H9 (cell line): ENCODE data around the gene TRNP1. TPM values are rescaled to one million over a fixed set of nuclear protein-coding genes. Genes with fewer than 3 reads are reported as not detected.
A peak's percentile ranks its signal among the peaks of the same experiment; 100 is the strongest.

Experiments used
- DNase-seq: peaks from one replicate; pipeline ENCODE4 v3.0.0-alpha.2; 2017
- H2AFZ ChIP-seq: one replicate; pipeline ENCODE4 v1.6.1; 2013; ENCODE audit warnings: mild to moderate bottlenecking, low read length, control low read depth, moderate library complexity
- H2AK5ac ChIP-seq: 2 replicates; pipeline ENCODE4 v1.6.1; 2013; ENCODE audit warnings: low read length, control low read depth, mixed read lengths; ENCODE audit not compliant: insufficient read length
- H2BK120ac ChIP-seq: one replicate; pipeline ENCODE4 v1.6.1; 2013; ENCODE audit warnings: low read depth, mild to moderate bottlenecking, low read length, control low read depth, inconsistent platforms; ENCODE audit not compliant: poor library complexity, severe bottlenecking
- H2BK12ac ChIP-seq: 2 replicates; pipeline ENCODE4 v1.6.1; 2013; ENCODE audit warnings: low read length, control low read depth, mixed read lengths, low read depth; ENCODE audit not compliant: insufficient read length
- H2BK15ac ChIP-seq: 2 replicates; pipeline ENCODE4 v1.6.1; 2013; ENCODE audit warnings: low read depth, low read length, control low read depth
- H2BK20ac ChIP-seq: one replicate; pipeline ENCODE4 v1.6.1; 2013; ENCODE audit warnings: low read depth, mild to moderate bottlenecking, low read length, control low read depth, inconsistent platforms; ENCODE audit not compliant: poor library complexity, severe bottlenecking
- H2BK5ac ChIP-seq: 2 replicates; pipeline ENCODE4 v1.6.1; 2013; ENCODE audit warnings: low read length, control low read depth, mixed read lengths; ENCODE audit not compliant: insufficient read length
- H3K14ac ChIP-seq: 2 replicates; pipeline ENCODE4 v1.6.1; 2013; ENCODE audit warnings: low read length, control low read depth; ENCODE audit not compliant: insufficient read depth
- H3K18ac ChIP-seq: 2 replicates; pipeline ENCODE4 v1.6.1; 2013; ENCODE audit warnings: low read depth, mild to moderate bottlenecking, mixed read lengths, low read length, control low read depth; ENCODE audit not compliant: insufficient read length
- H3K23ac ChIP-seq: 2 replicates; pipeline ENCODE4 v1.6.1; 2013; ENCODE audit warnings: low read length, control low read depth, mixed read lengths, low read depth; ENCODE audit not compliant: insufficient read length
- H3K23me2 ChIP-seq: 2 replicates; pipeline ENCODE4 v1.6.1; 2013; ENCODE audit warnings: low read depth, mild to moderate bottlenecking, mixed read lengths, low read length, control low read depth; ENCODE audit not compliant: insufficient read length, poor library complexity, severe bottlenecking
- H3K27ac ChIP-seq: 2 replicates; pipeline ENCODE4 v1.5.1; 2013; ENCODE audit warnings: low read length, control low read depth, mixed read lengths, low read depth; ENCODE audit not compliant: insufficient read length
- H3K27me3 ChIP-seq: 2 replicates; pipeline ENCODE4 v1.6.1; 2013; ENCODE audit warnings: low read length, control low read depth, inconsistent platforms; ENCODE audit not compliant: insufficient read depth
- H3K4ac ChIP-seq: 2 replicates; pipeline ENCODE4 v1.6.1; 2013; ENCODE audit warnings: low read depth, mild to moderate bottlenecking, control low read depth, inconsistent platforms, low read length, moderate library complexity
- H3K4me1 ChIP-seq: 2 replicates; pipeline ENCODE4 v1.6.1; 2013; ENCODE audit warnings: low read length, control low read depth, inconsistent platforms; ENCODE audit not compliant: insufficient read depth
- H3K4me2 ChIP-seq: 2 replicates; pipeline ENCODE4 v1.6.1; 2013; ENCODE audit warnings: low read length, control low read depth, mixed read lengths; ENCODE audit not compliant: insufficient read length, insufficient read depth
- H3K56ac ChIP-seq: 2 replicates; pipeline ENCODE4 v1.6.1; 2013; ENCODE audit warnings: low read depth, mild to moderate bottlenecking, mixed read lengths, low read length, control low read depth; ENCODE audit not compliant: insufficient read length
- H3K79me1 ChIP-seq: 2 replicates; pipeline ENCODE4 v1.6.1; 2013; ENCODE audit warnings: low read depth, mild to moderate bottlenecking, moderate library complexity, low read length, control low read depth, inconsistent platforms; ENCODE audit not compliant: insufficient read depth, poor library complexity, severe bottlenecking
- H3K79me2 ChIP-seq: 2 replicates; pipeline ENCODE4 v1.6.1; 2013; ENCODE audit warnings: low read length, control low read depth, inconsistent platforms; ENCODE audit not compliant: insufficient read depth
- H3K9ac ChIP-seq: 2 replicates; pipeline ENCODE4 v1.6.1; 2013; ENCODE audit warnings: low read length, control low read depth, mixed read lengths; ENCODE audit not compliant: insufficient read length; ENCODE audit errors: extremely low read depth
- H3K9me3 ChIP-seq: one replicate; pipeline ENCODE4 v1.6.1; 2013; ENCODE audit warnings: low read depth, low read length, inconsistent platforms; ENCODE audit not compliant: control insufficient read depth
- H3T11ph ChIP-seq: one replicate; pipeline ENCODE4 v1.6.1; 2013; ENCODE audit warnings: mild to moderate bottlenecking, low read length, control low read depth, inconsistent platforms
- H4K20me1 ChIP-seq: one replicate; pipeline ENCODE4 v1.6.1; 2013; ENCODE audit not compliant: control insufficient read depth, insufficient read length, insufficient read depth
- H4K5ac ChIP-seq: 2 replicates; pipeline ENCODE4 v1.6.1; 2013; ENCODE audit warnings: low read depth, mild to moderate bottlenecking, mixed read lengths, low read length, control low read depth; ENCODE audit not compliant: insufficient read length
- H4K8ac ChIP-seq: replicated peaks from 2 replicates; pipeline ENCODE4 v1.6.1; 2013; ENCODE audit warnings: low read length, control low read depth, mixed read lengths, low read depth; ENCODE audit not compliant: insufficient read length
- H4K91ac ChIP-seq: 2 replicates; pipeline ENCODE4 v1.6.1; 2013; ENCODE audit warnings: low read depth, mild to moderate bottlenecking, moderate library complexity, mixed read lengths, low read length, control low read depth; ENCODE audit not compliant: insufficient read length
- H3K27ac Mint-ChIP-seq, 3 experiments: 2 replicates in 2 of 3; 3 replicates in 1 of 3; pipeline ENCODE4 v1.8.0; 2020 to 2021; ENCODE audit warnings: mixed read lengths in 3 of 3, mild to moderate bottlenecking in 1 of 3, moderate library complexity in 1 of 3
- H3K27me3 Mint-ChIP-seq: 2 replicates; pipeline ENCODE4 v1.8.0; 2021; ENCODE audit warnings: low read depth, mild to moderate bottlenecking, moderate library complexity, mixed read lengths
- H3K36me3 Mint-ChIP-seq, 3 experiments: 2 replicates in 2 of 3; 3 replicates in 1 of 3; pipeline ENCODE4 v1.8.0; 2020 to 2021; ENCODE audit warnings: low read depth in 3 of 3, mixed read lengths in 3 of 3; ENCODE audit not compliant: insufficient read depth in 1 of 3
- H3K4me1 Mint-ChIP-seq, 2 experiments: 2 replicates each; pipeline ENCODE4 v1.8.0; 2020; ENCODE audit warnings: mixed read lengths in 2 of 2
- H3K4me3 Mint-ChIP-seq, 2 experiments: 2 replicates in 1 of 2; 3 replicates in 1 of 2; pipeline ENCODE4 v1.8.0; 2020 to 2021; ENCODE audit warnings: mild to moderate bottlenecking in 2 of 2, mixed read lengths in 2 of 2, moderate library complexity in 1 of 2
- H3K9me3 Mint-ChIP-seq, 2 experiments: 2 replicates in 1 of 2; 3 replicates in 1 of 2; pipeline ENCODE4 v1.8.0; 2020; ENCODE audit warnings: mild to moderate bottlenecking in 2 of 2, mixed read lengths in 2 of 2, moderate library complexity in 1 of 2
- CTCF ChIP-seq: fragments of 200-600 bp; sonication (generic); conservative IDR thresholded peaks from 3 replicates; pipeline ENCODE4 v1.8.0; 2021; ENCODE audit warnings: antibody characterized with exemption, mild to moderate bottlenecking
- WGBS: extraction: QIAGEN DNeasy Blood & Tissue Kit; methylation state at CpG from one replicate; pipeline ENCODE4 v1.1.7; 2013; ENCODE audit warnings: missing lambda C conversion rate, low lambda C conversion rate, mixed read lengths; ENCODE audit not compliant: insufficient read length; ENCODE audit errors: extremely low coverage; 5-methylcytosine and 5-hydroxymethylcytosine counted together
- total RNA-seq: library from RNA; stranded (reverse); gene quantifications from 2 replicates; pipeline ENCODE4 v1.2.1, GENCODE V29; 2021

Gene TRNP1
- total RNA-seq, 1 experiment from 2014 or later, result 39.0 TPM

GRCh38 chr1:26959722-26960624 lies 33.5 kb upstream of the TRNP1 start, which contains the start of gene KDF1:
Gene KDF1, minus strand, starts transcription at chr1:26960468. Its CDS starts 8,088 bp downstream, at chr1:26952380.
- no peak within 1 kb of the TSS for H2BK20ac ChIP-seq
- TF ChIP-seq CTCF, result peak; percentile 44
- H3K27me3 ChIP-seq, result no peaks in the 10 kb centered on the region
- peak within 1 kb of the TSS; percentile 99 for H3K4me2 ChIP-seq
- H3K4ac ChIP-seq, result no peak within 1 kb of the TSS
- peaks cover 5% of the 10 kb centered on the region; the same call in 1 of the 2 replicates for H3K4me1 ChIP-seq
- Mint-ChIP-seq H3K4me3 (peak within 1 kb of the TSS; percentile 80 to 83), H3K9me3 (peaks cover 4 to 5% of the 10 kb centered on the region in 2 experiments; a peak in 2 of 5 replicates), H3K27me3 (no peaks in the 10 kb centered on the region; the same call in none of the 2 replicates), H3K27ac (peak within 1 kb of the TSS; percentile 70 to 93 (median 85)), H3K4me1 (peaks cover 11 to 16% of the 10 kb centered on the region in 2 experiments), H3K36me3 (peaks cover 0 to 11% (median 9%) of the 10 kb centered on the region in 3 experiments; a peak in 2 of 7 replicates)
- no peak within 1 kb of the TSS for H2BK5ac ChIP-seq
- no peak within 1 kb of the TSS for H3K56ac ChIP-seq
- H4K91ac ChIP-seq, result no peak within 1 kb of the TSS
- H4K8ac ChIP-seq, result no peak within 1 kb of the TSS
- no peak within 1 kb of the TSS for H2BK12ac ChIP-seq
- H3T11ph ChIP-seq, result no peak within 1 kb of the TSS
- H3K27ac ChIP-seq, result peak within 1 kb of the TSS; percentile 18
- H2BK15ac ChIP-seq, result no peak within 1 kb of the TSS
- peak within 1 kb of the TSS; percentile 49 for H3K14ac ChIP-seq
- H3K9ac ChIP-seq, result peak within 1 kb of the TSS; percentile 76
- H3K79me1 ChIP-seq, result peaks cover 6% of the 10 kb centered on the region
- peak within 1 kb of the TSS; percentile 66 for H2AFZ ChIP-seq
- no peak within 1 kb of the TSS for H3K23ac ChIP-seq
- peaks cover 2% of the 10 kb centered on the region; the same call in 1 of the 2 replicates for H3K79me2 ChIP-seq
- H4K5ac ChIP-seq, result no peak within 1 kb of the TSS
- no peaks in the 10 kb centered on the region for H3K9me3 ChIP-seq
- no peak within 1 kb of the TSS for H2BK120ac ChIP-seq
- no CpG with 5 or more reads among the region's 86 CpGs for WGBS
- H3K18ac ChIP-seq, result peak within 1 kb of the TSS; percentile 61
- no peaks in the 10 kb centered on the region for H4K20me1 ChIP-seq
- H2AK5ac ChIP-seq, result no peak within 1 kb of the TSS
- peaks cover 12% of the 10 kb centered on the region for H3K23me2 ChIP-seq
- peak; percentile 94 for DNase-seq
